Liver (tissue), 3 donors: ENCODE results near the gene CLTRN.

Experiments
- CTCF ChIP-seq: fragments of 150-350 bp; IDR thresholded peaks from 2 replicates; pipeline ENCODE4 v1.5.1; 2017; ENCODE audit warnings: improper control_type of control experiment, low read depth, low read length; ENCODE audit not compliant: missing input control
- HNF4A ChIP-seq, 2 donors: conservative IDR thresholded peaks; 2 replicates each; pipeline ENCODE4 v1.6.1; 2016; ENCODE audit warnings: antibody characterized with exemption in 2 of 2, mild to moderate bottlenecking in 2 of 2
- JUND ChIP-seq, 2 donors: IDR thresholded peaks; 2 replicates each; pipeline ENCODE4 v1.6.1; 2016; ENCODE audit warnings: antibody characterized with exemption in 2 of 2
- RAD21 ChIP-seq, 2 donors: IDR thresholded peaks; 2 replicates each; pipeline ENCODE4 v1.6.1; 2016; ENCODE audit warnings: antibody characterized with exemption in 2 of 2, mild to moderate bottlenecking in 2 of 2
- TAF1 ChIP-seq: conservative IDR thresholded peaks from 2 replicates; pipeline ENCODE4 v1.6.1; 2016; ENCODE audit warnings: antibody characterized with exemption, mild to moderate bottlenecking
- YY1 ChIP-seq: IDR thresholded peaks from 2 replicates; pipeline ENCODE4 v1.6.1; 2016; ENCODE audit warnings: antibody characterized with exemption, mild to moderate bottlenecking
- TF ChIP-seq, protein P1 (sequence below): IDR thresholded peaks from 2 replicates; pipeline ENCODE4 v1.6.1; 2016; ENCODE audit warnings: antibody characterized with exemption
- TF ChIP-seq, protein P2 (sequence below): IDR thresholded peaks from 2 replicates; pipeline ENCODE4 v1.6.1; 2016; ENCODE audit warnings: antibody characterized with exemption, mild to moderate bottlenecking
- donor health status: healthy.
- donor health status: healthy.

- TF ChIP-seq HNF4A (conservative IDR thresholded peaks at IDR 0.05) (no peak), YY1 (no peak), JUND (IDR thresholded peaks at IDR 0.05) (no peak), CTCF (no peak), RAD21 (IDR thresholded peaks at IDR 0.05) (no peak), TAF1 (no peak)
- TF ChIP-seq, protein P1, sequence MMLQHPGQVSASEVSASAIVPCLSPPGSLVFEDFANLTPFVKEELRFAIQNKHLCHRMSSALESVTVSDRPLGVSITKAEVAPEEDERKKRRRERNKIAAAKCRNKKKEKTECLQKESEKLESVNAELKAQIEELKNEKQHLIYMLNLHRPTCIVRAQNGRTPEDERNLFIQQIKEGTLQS = no peak
- TF ChIP-seq, protein P2, sequence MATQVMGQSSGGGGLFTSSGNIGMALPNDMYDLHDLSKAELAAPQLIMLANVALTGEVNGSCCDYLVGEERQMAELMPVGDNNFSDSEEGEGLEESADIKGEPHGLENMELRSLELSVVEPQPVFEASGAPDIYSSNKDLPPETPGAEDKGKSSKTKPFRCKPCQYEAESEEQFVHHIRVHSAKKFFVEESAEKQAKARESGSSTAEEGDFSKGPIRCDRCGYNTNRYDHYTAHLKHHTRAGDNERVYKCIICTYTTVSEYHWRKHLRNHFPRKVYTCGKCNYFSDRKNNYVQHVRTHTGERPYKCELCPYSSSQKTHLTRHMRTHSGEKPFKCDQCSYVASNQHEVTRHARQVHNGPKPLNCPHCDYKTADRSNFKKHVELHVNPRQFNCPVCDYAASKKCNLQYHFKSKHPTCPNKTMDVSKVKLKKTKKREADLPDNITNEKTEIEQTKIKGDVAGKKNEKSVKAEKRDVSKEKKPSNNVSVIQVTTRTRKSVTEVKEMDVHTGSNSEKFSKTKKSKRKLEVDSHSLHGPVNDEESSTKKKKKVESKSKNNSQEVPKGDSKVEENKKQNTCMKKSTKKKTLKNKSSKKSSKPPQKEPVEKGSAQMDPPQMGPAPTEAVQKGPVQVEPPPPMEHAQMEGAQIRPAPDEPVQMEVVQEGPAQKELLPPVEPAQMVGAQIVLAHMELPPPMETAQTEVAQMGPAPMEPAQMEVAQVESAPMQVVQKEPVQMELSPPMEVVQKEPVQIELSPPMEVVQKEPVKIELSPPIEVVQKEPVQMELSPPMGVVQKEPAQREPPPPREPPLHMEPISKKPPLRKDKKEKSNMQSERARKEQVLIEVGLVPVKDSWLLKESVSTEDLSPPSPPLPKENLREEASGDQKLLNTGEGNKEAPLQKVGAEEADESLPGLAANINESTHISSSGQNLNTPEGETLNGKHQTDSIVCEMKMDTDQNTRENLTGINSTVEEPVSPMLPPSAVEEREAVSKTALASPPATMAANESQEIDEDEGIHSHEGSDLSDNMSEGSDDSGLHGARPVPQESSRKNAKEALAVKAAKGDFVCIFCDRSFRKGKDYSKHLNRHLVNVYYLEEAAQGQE = no peak
Observed at GRCh38 chrX:15696516-15696915, 31.9 kb upstream of the CLTRN start.
